B cell (primary cell): ENCODE measurements around the gene DDX17.

Source experiments
- EZH2 ChIP-seq: IDR thresholded peaks from 2 replicates; pipeline ENCODE4 v1.6.1; 2012; ENCODE audit warnings: borderline replicate concordance, low read depth, mild to moderate bottlenecking, moderate library complexity, low read length; ENCODE audit not compliant: insufficient read depth, poor library complexity, severe bottlenecking
- TF ChIP-seq, protein P1 (sequence below): fragments of 200-600 bp; IDR thresholded peaks from one replicate; pipeline ENCODE4 v1.8.0; 2022; ENCODE audit warnings: antibody characterized with exemption, mild to moderate bottlenecking

DNA sequence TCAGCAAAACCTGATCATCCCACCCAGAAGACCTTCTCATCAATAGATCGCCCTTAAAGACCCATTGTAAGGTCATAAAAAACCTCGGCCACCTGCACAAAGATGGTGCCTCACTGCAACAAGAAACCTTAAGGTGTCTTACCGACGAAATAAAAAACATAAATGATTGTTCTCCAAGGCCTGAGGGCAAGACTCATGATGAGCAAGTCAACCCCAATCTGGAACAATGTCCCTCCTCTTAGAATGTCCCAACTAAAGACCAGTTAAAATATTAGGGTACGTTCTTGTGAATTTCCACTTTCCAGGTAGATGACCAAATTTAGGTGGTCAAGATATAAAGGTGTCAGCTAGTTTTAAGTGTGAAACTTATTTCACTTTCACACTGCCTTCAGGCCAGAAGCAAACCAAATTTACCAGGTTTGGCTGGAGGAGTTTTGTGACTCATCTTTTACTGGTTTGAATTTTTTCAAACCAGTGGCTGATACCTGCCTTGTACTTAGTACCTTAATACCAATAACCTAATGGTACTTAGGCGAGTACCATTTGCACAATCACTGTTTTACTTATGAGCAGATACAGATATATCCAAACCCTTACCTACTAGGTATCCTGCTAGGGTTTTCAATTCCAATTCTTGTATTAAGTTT, 23.3 kb downstream of the DDX17 start:
- TF ChIP-seq, protein P1, sequence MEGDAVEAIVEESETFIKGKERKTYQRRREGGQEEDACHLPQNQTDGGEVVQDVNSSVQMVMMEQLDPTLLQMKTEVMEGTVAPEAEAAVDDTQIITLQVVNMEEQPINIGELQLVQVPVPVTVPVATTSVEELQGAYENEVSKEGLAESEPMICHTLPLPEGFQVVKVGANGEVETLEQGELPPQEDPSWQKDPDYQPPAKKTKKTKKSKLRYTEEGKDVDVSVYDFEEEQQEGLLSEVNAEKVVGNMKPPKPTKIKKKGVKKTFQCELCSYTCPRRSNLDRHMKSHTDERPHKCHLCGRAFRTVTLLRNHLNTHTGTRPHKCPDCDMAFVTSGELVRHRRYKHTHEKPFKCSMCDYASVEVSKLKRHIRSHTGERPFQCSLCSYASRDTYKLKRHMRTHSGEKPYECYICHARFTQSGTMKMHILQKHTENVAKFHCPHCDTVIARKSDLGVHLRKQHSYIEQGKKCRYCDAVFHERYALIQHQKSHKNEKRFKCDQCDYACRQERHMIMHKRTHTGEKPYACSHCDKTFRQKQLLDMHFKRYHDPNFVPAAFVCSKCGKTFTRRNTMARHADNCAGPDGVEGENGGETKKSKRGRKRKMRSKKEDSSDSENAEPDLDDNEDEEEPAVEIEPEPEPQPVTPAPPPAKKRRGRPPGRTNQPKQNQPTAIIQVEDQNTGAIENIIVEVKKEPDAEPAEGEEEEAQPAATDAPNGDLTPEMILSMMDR, result no peak
- no peak for TF ChIP-seq EZH2
